ENCODE results near the gene SYCP2. TPM values are rescaled to one million over a fixed set of nuclear protein-coding genes. Genes with fewer than 3 reads are reported as not detected.

SYCP2 gene
- total RNA-seq, 1 donor from 2014 or later = 1.2 TPM

DNA sequence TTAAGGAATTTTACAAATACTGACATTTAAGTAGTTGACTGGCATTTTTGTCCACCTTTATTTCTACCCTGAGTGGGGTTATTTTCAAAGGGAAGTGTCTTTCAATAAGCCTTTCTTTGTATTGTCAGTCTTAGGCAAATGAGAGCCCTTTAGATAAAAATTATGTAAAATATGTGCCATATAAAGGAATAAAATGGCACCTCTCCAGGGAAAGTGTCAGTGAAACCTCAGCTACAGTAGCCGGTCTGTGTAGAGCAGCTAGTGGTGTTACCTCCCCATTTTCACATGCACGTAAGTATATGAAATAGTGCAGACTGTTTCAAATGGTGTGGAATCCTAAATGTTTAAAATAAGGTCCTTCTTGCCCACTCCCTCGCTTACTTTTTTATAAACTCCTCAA is 11.7 kb upstream of the SYCP2 start:
- peak in 1 of 2 donors; percentile 30 for DNase-seq (ENCODE audit: low read depth in 2 of 2)

DNA sequence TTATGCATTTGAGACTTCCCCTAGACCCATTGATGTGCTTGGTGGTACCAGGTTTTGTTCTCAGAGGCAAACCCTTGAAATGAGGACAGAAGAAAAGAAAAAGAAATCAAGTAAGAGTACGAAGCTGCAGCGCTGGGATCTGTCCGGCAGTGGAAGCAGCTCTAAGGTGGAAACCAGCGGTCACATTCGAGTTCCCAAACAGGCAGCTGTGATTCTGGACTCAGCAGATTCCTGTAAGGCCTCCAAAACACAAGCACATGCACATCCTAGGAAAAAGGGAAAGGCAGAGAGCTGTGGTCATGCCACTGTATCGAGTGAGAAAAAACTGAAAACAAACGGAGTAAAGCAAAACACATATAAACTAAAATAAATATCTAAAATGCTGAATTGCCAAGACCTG is 11.3 kb upstream of the SYCP2 start:
- no peak for DNase-seq (ENCODE audit: low read depth in 2 of 2)

DNA sequence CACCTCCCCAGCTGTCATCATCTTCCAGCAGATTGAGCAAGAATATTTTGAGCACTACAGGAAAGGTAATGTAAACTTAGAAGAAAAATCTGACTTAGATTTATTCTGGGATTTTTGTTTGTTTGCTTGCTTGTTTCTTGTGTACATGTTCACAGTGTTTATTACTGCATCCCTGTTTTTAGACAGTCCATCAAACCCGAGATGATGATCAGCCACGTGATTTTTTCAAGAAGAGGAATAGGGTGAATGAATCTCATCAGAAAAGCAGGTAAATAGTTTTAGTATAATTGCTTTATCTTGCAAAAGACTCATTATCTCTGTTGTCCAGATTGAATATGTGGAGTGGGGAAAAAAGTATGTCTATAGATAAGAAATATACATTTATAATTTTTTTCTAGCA is 8.8 kb upstream of the SYCP2 start:
- no peak for DNase-seq (ENCODE audit: low read depth in 2 of 2)

DNA sequence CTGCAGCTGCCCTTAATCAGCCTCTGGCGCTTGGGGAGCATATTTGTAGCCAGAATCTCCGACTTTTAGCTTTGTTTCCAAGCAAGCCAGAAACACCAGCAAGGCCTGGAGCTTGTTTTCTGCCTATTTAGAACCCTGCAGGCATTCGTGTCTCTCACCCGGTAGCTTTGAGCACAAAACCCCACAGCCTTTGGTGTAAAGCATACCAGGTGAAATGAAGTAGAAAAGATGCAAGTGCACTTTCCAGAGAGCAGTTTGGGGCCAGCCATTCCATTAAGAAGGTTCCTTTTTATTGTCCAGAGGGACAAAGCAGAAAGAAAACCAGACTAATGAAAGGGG is 7.5 kb upstream of the SYCP2 start:
- no peak for DNase-seq (ENCODE audit: low read depth in 2 of 2)

DNA sequence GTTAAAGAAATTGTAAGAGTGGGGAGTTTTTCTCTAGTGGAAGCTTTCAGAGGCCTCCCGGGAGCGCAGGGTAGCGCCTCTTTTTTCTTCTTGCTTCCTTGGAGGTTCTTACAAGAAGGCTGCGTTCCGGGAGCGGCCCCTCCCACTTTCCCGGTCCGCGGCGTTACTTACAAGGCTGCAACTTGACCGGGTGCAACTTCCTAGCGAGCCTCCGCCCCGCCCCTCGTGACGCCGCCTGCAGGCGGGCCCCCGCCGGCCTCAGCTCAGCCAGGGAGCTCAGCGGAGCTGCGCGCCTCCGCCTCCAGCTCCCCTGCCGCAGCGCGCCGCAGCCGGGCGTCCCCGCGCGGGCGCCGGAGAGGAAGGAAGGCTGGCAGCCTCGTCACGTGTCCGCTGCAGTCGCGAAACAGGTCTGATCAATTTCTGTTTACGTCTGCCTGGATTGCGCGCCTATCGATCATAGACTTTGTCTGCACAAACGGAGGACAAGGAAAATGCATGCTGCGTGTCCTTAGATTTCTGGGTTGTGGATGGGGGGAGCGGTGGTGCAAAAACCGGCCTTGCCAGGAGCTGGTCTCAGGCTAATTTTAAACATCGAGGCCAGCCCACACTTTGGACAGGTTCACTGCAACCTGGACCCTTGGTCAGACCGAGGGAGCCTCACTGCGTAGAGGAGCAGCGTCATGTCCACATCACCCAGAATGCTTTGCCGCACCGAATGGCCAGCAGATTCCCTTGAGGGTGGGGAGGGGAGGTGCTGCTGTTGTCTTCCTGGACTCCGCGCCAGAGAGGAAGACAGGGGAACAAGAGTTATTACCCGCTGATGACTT is 6.9 kb upstream of the SYCP2 start, which contains the start of the genes FAM217B and PPP1R3D:
Gene FAM217B, plus strand, starts transcription at position 261 of the 827 bp plus-strand sequence. CDS start 3,555 bp downstream, outside the sequence.
Gene PPP1R3D, minus strand, starts transcription at position 177 of the 827 bp plus-strand sequence. CDS start 374 bp downstream, outside the sequence.
- DNase-seq (ENCODE audit: low read depth in 2 of 2) = peak; percentile 87 to 98

DNA sequence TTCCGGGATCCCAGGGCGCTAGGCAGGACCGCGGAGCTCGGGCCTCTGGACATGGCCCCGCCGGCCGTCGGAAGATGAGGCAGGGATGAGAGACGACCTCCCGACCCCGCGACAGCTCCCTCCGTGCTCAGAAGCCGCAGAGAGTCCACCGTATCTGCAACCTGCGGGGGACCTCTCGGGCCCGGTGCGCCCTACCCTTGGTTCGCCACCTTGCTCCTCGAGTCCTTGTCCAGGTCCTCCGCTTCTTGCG is 6.4 kb upstream of the SYCP2 start:
- peak; percentile 39 to 44 for DNase-seq (ENCODE audit: low read depth in 2 of 2)

DNA sequence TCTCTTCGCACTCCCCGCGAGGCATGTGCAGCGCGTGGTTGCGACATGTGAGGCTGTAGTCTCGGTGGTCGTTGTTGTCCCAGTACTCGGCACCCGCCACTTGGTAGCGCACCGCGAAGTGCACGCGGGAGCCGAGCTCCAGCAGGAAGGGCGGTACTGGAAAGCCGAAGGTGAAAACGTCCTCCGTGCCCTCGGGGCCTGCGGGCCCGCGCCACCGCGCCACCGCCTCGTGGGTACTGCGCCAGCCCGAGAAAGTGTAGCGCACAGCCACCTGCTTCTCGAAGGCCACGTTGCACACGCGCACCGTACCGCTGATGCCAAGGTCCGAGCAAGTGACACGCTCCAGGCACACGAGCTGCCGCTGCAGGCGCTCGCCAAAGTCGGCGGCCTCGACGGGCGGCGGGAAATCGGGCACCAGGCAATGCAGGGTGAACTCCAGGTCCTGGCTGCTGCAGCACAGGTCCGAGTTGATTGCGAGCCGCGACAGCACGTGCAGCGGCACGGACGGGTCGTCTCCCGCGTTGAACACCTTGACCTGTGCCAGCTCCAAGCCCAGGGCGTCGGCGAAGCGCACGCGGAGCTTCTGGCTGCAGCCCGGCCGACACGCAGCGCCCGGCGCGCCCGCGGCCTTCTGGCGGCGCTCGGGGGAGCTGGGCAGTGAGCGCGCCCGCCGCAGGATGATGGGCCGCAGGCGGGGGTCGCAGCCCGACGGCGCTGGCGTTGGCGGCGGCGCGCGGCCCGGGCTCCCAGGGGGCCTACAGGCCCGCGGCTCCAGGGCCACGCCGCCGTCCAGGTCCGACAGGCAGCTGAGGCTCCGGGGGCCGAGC is 5.8 kb upstream of the SYCP2 start:
- peak in 1 of 2 donors; percentile 43 for DNase-seq (ENCODE audit: low read depth in 2 of 2)

DNA sequence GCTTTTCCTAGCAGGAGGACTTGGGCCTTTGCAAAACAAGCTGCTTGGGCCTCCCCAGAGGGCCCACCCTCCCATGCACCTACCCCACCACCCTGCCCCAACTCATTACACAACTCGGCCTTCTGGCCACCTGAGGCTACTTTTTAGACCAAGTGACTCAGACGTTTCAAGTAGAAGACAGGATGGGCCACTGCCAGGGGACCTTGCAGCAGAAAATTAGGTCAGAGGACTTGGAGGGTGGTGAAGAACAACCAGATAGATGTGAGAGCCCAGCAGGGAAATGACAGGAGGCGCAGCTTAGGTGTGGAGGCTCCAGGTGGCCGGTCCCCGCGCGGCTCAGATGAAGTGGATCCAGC is 5.2 kb upstream of the SYCP2 start:
- no peak for DNase-seq (ENCODE audit: low read depth in 2 of 2)

DNA sequence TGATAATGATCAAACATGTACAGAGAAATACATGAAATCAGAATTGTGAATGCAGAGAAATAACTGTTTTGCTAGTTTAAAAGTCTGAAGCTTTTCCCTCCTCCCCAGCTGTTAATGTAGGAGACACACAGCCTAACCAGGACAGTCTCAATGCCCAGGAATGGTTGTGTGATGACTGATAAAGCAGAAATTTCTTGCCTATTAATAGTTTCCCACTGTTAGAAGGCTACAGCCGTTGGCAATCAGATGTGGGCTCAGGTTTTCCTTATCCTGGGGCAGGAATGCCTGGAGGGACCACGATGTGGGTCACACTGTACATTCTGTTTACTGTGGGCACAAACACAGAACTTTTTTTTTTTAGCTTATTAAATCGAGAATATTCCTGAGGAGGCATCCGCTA is 4.8 kb upstream of the SYCP2 start:
- DNase-seq (ENCODE audit: low read depth in 2 of 2) = no peak

DNA sequence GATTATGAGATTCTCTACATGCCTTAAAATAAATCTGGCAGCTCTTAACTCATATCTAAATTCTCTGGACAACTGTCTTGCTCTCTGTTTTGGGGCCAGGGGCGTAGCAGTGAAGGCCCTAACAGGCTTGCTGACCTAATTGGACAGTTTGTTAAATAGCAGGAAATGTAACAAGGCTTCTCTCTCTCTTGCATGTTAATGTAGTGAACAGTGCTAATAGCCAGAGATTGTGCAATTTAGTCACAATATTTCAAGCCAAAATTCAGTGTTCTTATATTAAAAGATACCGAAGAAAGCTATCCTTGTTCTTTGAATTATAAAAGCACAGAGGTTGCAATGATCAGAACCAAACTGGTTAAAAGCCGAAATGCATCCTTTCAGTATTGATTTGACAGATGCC is 3.7 kb upstream of the SYCP2 start:
- no peak for DNase-seq (ENCODE audit: low read depth in 2 of 2)

DNA sequence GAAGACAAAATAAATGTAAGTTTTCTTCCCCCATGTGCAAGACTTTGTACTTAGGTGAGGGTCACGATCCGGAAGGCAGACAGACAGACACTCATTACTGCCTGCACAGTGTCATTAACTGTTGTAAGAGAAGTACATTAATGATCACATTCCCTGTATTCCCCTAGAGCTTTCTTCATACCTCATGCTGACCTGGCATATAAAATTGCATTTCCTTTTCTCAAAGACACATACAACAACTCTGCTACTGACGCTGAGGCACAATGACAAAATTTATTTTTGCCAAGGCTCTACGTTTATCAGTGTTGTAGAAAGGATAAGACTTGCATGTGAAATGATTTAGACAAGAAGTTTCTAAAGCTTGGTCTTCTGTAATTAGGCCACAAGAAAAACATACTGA is 3.0 kb upstream of the SYCP2 start:
- no peak for DNase-seq (ENCODE audit: low read depth in 2 of 2)

DNA sequence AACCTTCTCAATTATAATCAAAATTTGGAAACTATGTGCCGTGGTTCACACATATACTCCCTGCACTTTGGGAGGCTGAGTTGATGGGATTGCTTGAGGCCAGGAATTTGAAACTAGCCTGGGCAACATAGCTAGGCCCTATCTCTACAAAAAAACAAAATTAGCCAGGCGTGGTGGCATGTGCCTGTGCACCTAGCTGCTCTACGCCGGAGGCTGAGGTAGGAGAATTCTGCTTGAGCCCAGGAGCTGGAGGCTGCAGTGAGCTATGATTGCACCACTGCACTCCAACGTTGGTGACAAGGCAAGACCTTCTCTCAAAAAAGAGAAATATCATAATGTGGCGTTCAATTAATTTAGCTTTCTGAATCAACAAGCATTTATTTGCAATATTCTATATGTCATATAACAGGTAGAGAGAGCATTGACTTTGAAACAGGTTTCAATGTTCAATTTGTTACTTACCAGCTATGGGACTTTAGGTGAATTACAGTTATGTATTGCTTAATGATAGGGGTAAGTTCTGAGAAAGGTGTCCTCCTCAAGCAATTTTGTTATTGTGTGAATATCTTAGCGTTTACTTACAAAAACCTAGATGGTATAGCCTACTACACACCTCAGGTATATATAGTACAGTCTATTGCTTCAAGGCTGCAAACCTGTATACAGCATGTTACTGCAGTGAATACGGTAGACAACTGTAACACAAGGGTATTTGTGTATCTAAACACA is 2.2 kb upstream of the SYCP2 start:
- DNase-seq (ENCODE audit: low read depth in 2 of 2) = no peak

DNA sequence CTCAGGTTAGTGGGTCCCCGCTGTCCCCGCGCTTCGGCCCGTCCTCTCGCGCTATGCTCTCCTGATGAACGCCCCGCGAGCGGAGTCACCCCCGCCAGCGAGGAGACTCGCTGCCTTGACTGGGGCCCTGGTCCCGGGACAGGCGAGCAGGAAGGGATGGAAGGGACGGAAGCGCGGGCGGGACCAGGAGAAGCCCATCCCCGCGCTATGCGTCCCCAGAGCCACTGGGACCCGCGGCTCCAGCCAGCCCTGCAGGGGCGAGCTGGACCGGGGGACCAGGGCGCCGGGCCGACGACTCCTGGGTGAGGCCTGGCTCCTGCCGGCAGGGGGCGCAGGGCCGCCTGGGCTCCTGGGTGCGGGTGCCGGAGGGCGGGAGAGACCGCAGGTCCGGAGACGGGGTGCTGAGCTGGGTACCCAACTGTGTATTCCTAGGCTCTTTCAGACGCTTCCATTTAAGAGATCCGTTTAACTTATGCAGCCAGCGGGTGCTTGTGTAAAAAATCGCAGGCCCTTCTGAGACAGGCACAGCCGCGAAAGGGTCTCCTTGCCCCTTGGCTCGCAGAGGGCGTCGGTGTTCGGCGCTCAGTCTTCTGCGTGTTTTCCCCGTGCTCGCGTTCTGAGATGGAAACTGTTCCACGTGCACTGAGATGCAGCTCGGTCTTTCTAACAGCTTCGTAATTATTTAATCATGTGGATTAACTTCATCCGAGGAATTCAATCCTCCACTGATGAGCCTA is 580 bp upstream of the SYCP2 start:
- peak; percentile 65 for DNase-seq (ENCODE audit: low read depth in 2 of 2)

DNA sequence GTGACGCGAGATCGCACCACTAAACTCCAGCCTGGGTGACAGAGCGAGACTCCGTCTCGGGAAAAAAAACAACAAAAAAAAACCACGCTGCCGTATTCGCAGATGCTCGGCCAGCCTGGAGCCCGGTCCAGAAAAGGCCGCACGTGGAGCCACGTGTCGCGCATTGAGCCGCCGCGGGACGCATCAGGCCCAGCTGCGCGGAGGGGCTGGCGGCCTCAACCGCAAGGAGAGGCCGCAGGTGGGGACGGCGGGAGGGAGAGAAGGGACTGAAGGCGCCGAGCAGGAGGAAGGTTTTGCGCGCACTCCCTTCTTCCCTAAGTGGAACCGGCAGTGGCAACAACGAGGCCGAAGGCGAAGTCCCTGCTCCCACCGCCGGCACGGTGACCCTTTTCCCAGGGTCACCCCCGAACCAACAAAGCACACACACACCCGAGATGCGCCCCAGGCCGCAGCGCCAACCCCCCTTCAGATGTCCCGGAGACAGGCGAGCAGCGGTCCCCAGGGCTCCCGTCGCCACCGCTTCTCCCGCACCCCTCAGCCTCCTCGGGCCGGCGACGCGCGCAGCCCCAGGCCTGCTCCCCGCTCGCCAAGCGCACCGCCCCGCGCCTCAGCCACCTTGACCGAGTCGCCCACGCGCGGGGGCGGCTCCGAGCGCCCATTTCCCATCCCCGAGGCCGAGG is 681 bp downstream of the SYCP2 start:
- DNase-seq (ENCODE audit: low read depth in 2 of 2) = no peak

DNA sequence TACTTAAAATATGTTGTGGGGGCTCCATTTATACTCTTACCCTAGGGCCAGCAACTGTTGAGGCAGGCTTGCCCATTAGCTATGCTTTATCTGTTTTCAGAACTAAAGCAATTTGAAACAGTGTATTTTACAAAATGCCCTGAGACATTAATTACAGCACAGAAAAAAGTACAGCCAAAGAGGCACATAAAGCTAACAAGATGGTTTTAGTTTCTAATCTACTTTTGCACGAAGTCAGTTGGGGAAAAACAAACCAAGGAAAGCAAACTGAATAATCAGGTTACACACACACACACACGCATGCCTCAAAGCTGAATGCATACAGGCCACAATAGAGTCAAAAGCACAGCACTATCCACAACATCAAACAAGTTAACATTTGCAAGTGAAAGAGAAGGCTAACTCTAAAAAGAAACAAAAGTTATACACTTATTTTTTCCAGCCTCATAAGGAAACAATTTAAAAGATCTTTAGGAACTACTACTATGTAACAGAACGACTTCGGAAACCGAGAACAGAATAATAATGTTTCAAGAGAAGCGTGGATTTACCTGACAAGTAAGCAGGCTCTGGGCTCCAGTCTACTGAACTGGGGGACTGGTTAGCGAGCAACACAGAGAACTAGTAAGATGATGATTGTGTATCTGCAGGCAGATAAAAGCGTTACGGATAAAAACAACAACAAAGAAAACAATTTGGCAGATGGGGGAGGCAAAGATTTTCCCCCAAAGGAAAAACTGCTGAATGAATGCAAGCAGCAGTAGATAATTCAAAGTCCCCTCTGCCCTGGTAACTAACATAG is 1.7 kb downstream of the SYCP2 start:
- DNase-seq (ENCODE audit: low read depth in 2 of 2) = no peak

DNA sequence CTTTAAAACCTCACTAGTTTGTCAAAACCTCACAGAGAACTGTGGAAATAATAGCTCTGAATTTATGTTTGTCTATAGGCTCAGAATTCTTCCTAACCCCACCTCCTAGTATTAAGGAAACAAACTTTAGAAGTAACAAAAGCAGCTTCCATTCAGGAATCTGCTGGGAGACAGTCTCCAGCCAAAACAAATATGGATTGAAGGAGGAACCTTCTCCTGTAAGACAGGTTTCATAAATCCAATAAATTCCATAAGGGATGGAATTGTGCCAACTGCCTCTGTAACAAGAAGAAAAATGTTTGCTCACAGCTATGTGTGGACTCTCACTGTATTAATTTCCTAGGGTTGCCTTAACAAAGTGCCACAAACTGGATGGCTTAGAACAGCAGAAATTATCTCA is 7.5 kb downstream of the SYCP2 start:
- DNase-seq (ENCODE audit: low read depth in 2 of 2) = no peak

DNA sequence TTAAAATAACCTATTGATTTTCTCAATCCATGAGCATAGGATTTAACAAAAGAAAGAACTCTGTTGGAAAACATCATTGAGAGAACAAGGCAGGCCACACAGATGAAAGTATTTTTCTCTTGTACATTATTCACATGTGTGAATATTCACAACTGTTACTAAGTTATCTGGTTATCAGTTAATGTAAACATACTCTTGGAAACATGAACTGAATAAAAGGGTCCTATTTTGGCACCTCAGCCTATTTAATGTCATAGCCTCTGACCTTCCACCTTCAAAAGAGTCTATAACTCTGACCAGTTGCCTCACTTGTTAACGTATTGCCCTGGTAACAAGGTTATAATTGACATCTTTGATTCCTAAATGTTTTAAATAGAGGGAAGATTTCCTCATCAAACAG is 8.1 kb downstream of the SYCP2 start:
- no peak for DNase-seq (ENCODE audit: low read depth in 2 of 2)

DNA sequence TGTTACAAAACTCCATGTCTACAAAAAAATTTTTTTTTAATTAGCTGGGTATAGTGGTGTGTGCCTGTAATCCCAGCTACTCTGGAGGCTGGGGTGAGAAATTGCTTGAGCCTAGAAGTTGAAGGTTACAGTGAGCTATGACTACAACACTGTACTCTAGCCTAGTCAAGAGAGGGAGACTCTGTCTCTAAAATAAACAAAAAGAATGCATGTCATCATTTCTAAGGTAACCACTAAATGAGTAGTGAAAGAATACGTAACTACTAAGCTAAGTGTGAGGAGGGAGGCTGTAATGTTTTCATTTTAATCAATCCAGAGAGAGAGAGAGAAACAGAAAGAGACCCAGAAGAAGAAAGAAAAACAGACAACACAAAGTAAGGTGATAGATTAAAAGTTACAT is 9.9 kb downstream of the SYCP2 start:
- DNase-seq (ENCODE audit: low read depth in 2 of 2) = no peak

DNA sequence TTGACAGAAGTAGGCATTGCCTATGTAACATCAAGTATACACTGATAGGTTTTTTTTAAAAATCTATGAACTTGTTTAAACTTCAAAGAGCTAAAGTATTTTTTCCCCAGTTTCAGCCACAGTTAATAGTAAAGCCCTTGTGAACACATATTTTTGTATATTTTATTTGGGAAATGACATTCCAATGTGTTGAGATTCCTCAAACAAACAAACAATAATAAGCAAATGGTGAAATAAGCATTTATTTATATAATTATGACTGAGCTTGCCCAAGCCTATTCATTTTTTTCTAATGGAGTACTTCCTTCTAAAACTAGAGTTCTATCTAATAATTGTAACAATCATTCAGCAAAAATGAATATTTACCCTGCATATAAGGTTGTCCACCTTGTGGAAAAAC is 12.5 kb downstream of the SYCP2 start:
- no peak for DNase-seq (ENCODE audit: low read depth in 2 of 2)

DNA sequence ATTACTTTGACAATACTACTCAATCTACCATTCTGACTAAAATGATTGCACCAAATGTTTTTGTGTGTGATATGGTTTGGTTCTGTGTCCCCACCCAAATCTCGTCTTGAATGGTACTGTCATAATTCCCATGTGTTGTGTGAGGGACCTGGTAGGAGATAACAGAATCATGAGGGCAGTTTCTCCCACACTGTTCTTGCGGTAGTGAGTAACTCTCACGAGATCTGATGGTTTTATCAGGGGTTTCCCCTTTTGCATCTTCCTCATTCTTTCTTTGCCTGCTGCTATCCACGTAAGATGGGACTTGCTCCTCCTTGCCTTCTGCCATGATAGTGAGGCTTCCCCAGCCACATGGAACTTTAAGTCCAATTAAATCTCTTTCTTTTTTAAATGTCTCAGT is 20.8 kb downstream of the SYCP2 start:
- DNase-seq (ENCODE audit: low read depth in 2 of 2) = no peak

Measured in lung microvascular endothelial cell (primary cell).